GM12878 (cell line): ENCODE data around the gene LIX1L.

Experiments
- CBFB ChIP-seq: IDR thresholded peaks from 2 replicates; pipeline ENCODE4 v1.6.1; 2016; ENCODE audit warnings: antibody characterized with exemption, low read depth
- CTCF ChIP-seq, 3 experiments: IDR thresholded peaks in 2 of 3; conservative IDR thresholded peaks in 1 of 3; 2 replicates each; pipeline ENCODE4 v1.5.1; 2011; ENCODE audit warnings: low read depth in 3 of 3, low read length in 3 of 3, mild to moderate bottlenecking in 3 of 3, control low read depth in 2 of 3, moderate library complexity in 2 of 3, inconsistent platforms in 1 of 3, mixed read lengths in 1 of 3; ENCODE audit not compliant: control insufficient read depth in 2 of 3, insufficient read depth in 1 of 3; ENCODE audit errors: extremely low read depth in 1 of 3
- EZH2 ChIP-seq: IDR thresholded peaks from 2 replicates; pipeline ENCODE4 v1.6.1; 2012; ENCODE audit warnings: low read depth, mild to moderate bottlenecking, control low read depth, inconsistent platforms, low read length, borderline replicate concordance; ENCODE audit not compliant: control insufficient read depth
- MYB ChIP-seq: fragments of 150-350 bp; IDR thresholded peaks from 2 replicates; pipeline ENCODE4 v1.6.1; 2014; ENCODE audit warnings: mild to moderate bottlenecking, low read depth, low read length, borderline replicate concordance
- NFIC ChIP-seq: IDR thresholded peaks from 2 replicates; pipeline ENCODE4 v1.6.1; 2012; ENCODE audit warnings: low read depth, mild to moderate bottlenecking, inconsistent platforms, low read length, moderate library complexity
- NR2C2 ChIP-seq: IDR thresholded peaks from 2 replicates; pipeline ENCODE4 v1.6.1; 2011; ENCODE audit warnings: borderline replicate concordance, low read depth; ENCODE audit not compliant: control insufficient read depth, insufficient read length
- POLR2AphosphoS5 ChIP-seq: IDR thresholded peaks from 2 replicates; pipeline ENCODE4 v1.6.1; 2011; ENCODE audit warnings: mild to moderate bottlenecking, low read length, inconsistent platforms
- RAD51 ChIP-seq: fragments of 450-650 bp; IDR thresholded peaks from 2 replicates; pipeline ENCODE4 v1.6.1; 2016; ENCODE audit warnings: moderate library complexity, mild to moderate bottlenecking, inconsistent platforms
- REST ChIP-seq: IDR thresholded peaks from 2 replicates; pipeline ENCODE4 v1.6.1; 2012; ENCODE audit warnings: mild to moderate bottlenecking, low read depth, low read length
- YY1 ChIP-seq: IDR thresholded peaks from 2 replicates; pipeline ENCODE4 v1.6.1; 2011; ENCODE audit warnings: low read depth, mild to moderate bottlenecking, low read length
- ZNF384 ChIP-seq: IDR thresholded peaks from 2 replicates; pipeline ENCODE4 v1.6.1; 2012; ENCODE audit warnings: low read depth, mild to moderate bottlenecking, low read length, improper control_type of control experiment, borderline replicate concordance

- TF ChIP-seq NFIC (no peak), ZNF384 (no peak), CTCF (IDR thresholded peaks at IDR 0.05 in 2 of 3, conservative IDR thresholded peaks at IDR 0.05 in 1 of 3; ENCODE audit: control insufficient read depth in 2 of 3, extremely low read depth in 1 of 3, insufficient read depth in 1 of 3, low read depth in 3 of 3, low read length in 3 of 3) (no peak), POLR2AphosphoS5 (no peak), CBFB (no peak), NR2C2 (no peak), RAD51 (no peak), YY1 (no peak), MYB (no peak), REST (no peak), EZH2 (no peak)
Observed at GRCh38 chr1:145891143-145891542, 66.7 kb downstream of the LIX1L start.
